SKM-1 treated with dmso at 0.1 percent for 144 hours (cell line): Measurements from ENCODE around the gene SUSD5.

ENCODE experiments used
- DNase-seq: peaks from one replicate; lab custom pipeline; 2025; ENCODE audit not compliant: unreplicated experiment; lab: John Stamatoyannopoulos, UW

The SUSD5 gene

GRCh38 chr3:33218446-33219174, at the start of gene SUSD5:
Gene SUSD5, minus strand, starts transcription at chr3:33218810. Its CDS starts 13 bp downstream, at chr3:33218797.
- no peak for DNase-seq

- DNase-seq, result no peak
Measured at GRCh38 chr3:33260104-33260503, 41.5 kb upstream of the SUSD5 start.

- DNase-seq, result no peak
Measured at GRCh38 chr3:33256249-33256648, 37.6 kb upstream of the SUSD5 start.

GRCh38 chr3:33250712-33251111, 32.1 kb upstream of the SUSD5 start:
- DNase-seq, result no peak

- DNase-seq, result no peak
Measured at GRCh38 chr3:33246786-33247185, 28.2 kb upstream of the SUSD5 start.

- no peak for DNase-seq
Measured at GRCh38 chr3:33240261-33240660, 21.7 kb upstream of the SUSD5 start.

- no peak for DNase-seq
Measured at GRCh38 chr3:33238923-33239322, 20.3 kb upstream of the SUSD5 start.

- DNase-seq, result no peak
Measured at GRCh38 chr3:33237439-33237838, 18.8 kb upstream of the SUSD5 start.

- no peak for DNase-seq
Measured at GRCh38 chr3:33236005-33236404, 17.4 kb upstream of the SUSD5 start.

GRCh38 chr3:33233884-33234283, 15.3 kb upstream of the SUSD5 start:
- no peak for DNase-seq

GRCh38 chr3:33231756-33232465, 13.3 kb upstream of the SUSD5 start:
- no peak for DNase-seq

GRCh38 chr3:33229947-33230346, 11.3 kb upstream of the SUSD5 start:
- no peak for DNase-seq

- DNase-seq, result no peak
Measured at GRCh38 chr3:33229066-33229465, 10.5 kb upstream of the SUSD5 start.

- no peak for DNase-seq
Measured at GRCh38 chr3:33221241-33221640, 2.6 kb upstream of the SUSD5 start.

GRCh38 chr3:33219175-33219487, 521 bp upstream of the SUSD5 start:
- DNase-seq, result no peak

- DNase-seq, result no peak
Measured at GRCh38 chr3:33217866-33218445, 654 bp downstream of the SUSD5 start.

GRCh38 chr3:33215739-33216138, 2.9 kb downstream of the SUSD5 start:
- DNase-seq, result no peak

GRCh38 chr3:33212406-33212805, 6.2 kb downstream of the SUSD5 start:
- DNase-seq, result no peak

GRCh38 chr3:33211444-33211843, 7.2 kb downstream of the SUSD5 start:
- DNase-seq, result no peak

- DNase-seq, result no peak
Measured at GRCh38 chr3:33209357-33209756, 9.3 kb downstream of the SUSD5 start.

GRCh38 chr3:33202711-33203457, 15.7 kb downstream of the SUSD5 start:
- no peak for DNase-seq

- peak; percentile 25 for DNase-seq
Measured at GRCh38 chr3:33201195-33201594, 17.4 kb downstream of the SUSD5 start.
